Endothelial cell of umbilical vein (primary cell): ENCODE results near the gene RNF157. TPM values are rescaled to one million over a fixed set of nuclear protein-coding genes. Genes with fewer than 3 reads are reported as not detected.

Experiments used
- BruUV-seq: library from RNA; stranded (reverse); fragments of 400-500 nt; replicated peaks from 2 replicates; lab custom pipeline; 2021; lab: Mats Ljungman, UMichigan
- CTCF ChIA-PET: fragments of 300-600, 350-600 bp; sonication (Branson Sonifier 250); formaldehyde crosslinking; loops from one replicate; lab custom pipeline; 2021; ENCODE audit warnings: antibody characterized with exemption, inconsistent platforms; lab: Charles Lee
- POLR2A ChIA-PET: fragments of 300-600, 350-600 bp; sonication (Branson Sonifier 250); formaldehyde crosslinking; loops from one replicate; lab custom pipeline; 2021; ENCODE audit warnings: antibody characterized with exemption, inconsistent platforms; lab: Charles Lee
- DNase-seq: peaks from one replicate; pipeline ENCODE4 v3.0.0-alpha.2; 2011; ENCODE audit warnings: low read depth, low spot score
- FAIRE-seq: peaks from 2 replicates; lab custom pipeline; 2011; peaks lifted over from hg19 to GRCh38; lab: Jason Lieb, UNC
- H2AFZ ChIP-seq: 2 replicates; pipeline ENCODE4 v1.6.0; 2012; ENCODE audit warnings: low read depth, low read length, control low read depth, inconsistent platforms
- H3K27ac ChIP-seq: 2 replicates; pipeline ENCODE4 v1.5.1; 2011; ENCODE audit warnings: low read depth, mild to moderate bottlenecking, control low read depth, low read length, moderate library complexity; ENCODE audit not compliant: insufficient read depth
- H3K27me3 ChIP-seq, 2 experiments: 2 replicates each; pipeline versions ENCODE4 v1.6.0 to v1.6.1; 2011; ENCODE audit warnings: low read length in 2 of 2, mixed read lengths in 1 of 2; ENCODE audit not compliant: control insufficient read depth in 2 of 2, insufficient read depth in 2 of 2
- H3K36me3 ChIP-seq, 2 experiments: 2 replicates in 1 of 2; 3 replicates in 1 of 2; pipeline ENCODE4 v1.5.1; 2011; ENCODE audit warnings: low read length in 2 of 2, mild to moderate bottlenecking in 1 of 2, moderate library complexity in 1 of 2; ENCODE audit not compliant: control insufficient read depth in 2 of 2, insufficient read depth in 2 of 2; ENCODE audit errors: extremely low read depth in 1 of 2
- H3K4me1 ChIP-seq: 3 replicates; pipeline ENCODE4 v1.5.1; 2011; ENCODE audit warnings: mild to moderate bottlenecking, low read length; ENCODE audit not compliant: control insufficient read depth, insufficient read depth; ENCODE audit errors: extremely low read depth
- H3K4me2 ChIP-seq: 2 replicates; pipeline ENCODE4 v1.6.1; 2011; ENCODE audit warnings: low read length, control low read depth, mixed read lengths; ENCODE audit not compliant: insufficient read depth
- H3K4me3 ChIP-seq, 3 experiments: fragments of 200-600 bp in 1 of 3; sonication (generic), shearing (Covaris generic) in 1 of 3; replicated peaks in 1 of 3; 2 replicates each; pipeline ENCODE4 v1.5.1; 2011 to 2016; ENCODE audit warnings: control low read depth in 3 of 3, low read length in 3 of 3, mild to moderate bottlenecking in 2 of 3, inconsistent platforms in 1 of 3, low read depth in 1 of 3, moderate library complexity in 1 of 3; ENCODE audit not compliant: insufficient read depth in 1 of 3
- H3K79me2 ChIP-seq: 2 replicates; pipeline ENCODE4 v1.6.0; 2012; ENCODE audit warnings: low read length, inconsistent platforms; ENCODE audit not compliant: control insufficient read depth, insufficient read depth
- H3K9ac ChIP-seq: replicated peaks from 2 replicates; pipeline ENCODE3; 2011; ENCODE audit warnings: low read length, control low read depth; ENCODE audit not compliant: insufficient read depth; ENCODE audit errors: extremely low read depth
- H3K9me1 ChIP-seq: replicated peaks from 3 replicates; pipeline ENCODE4 v1.6.0; 2011; ENCODE audit warnings: mild to moderate bottlenecking, low read length; ENCODE audit not compliant: control insufficient read depth, insufficient read depth; ENCODE audit errors: extremely low read depth
- H3K9me3 ChIP-seq: replicated peaks from 2 replicates; pipeline ENCODE4 v1.5.1; 2012; ENCODE audit warnings: low read length, inconsistent platforms; ENCODE audit not compliant: control insufficient read depth, insufficient read depth
- H4K20me1 ChIP-seq: replicated peaks from 2 replicates; pipeline ENCODE3; 2011; ENCODE audit warnings: mild to moderate bottlenecking, low read length; ENCODE audit not compliant: control insufficient read depth, insufficient read depth; ENCODE audit errors: extremely low read depth
- EZH2 ChIP-seq: IDR thresholded peaks from 2 replicates; pipeline ENCODE4 v1.6.1; 2012; ENCODE audit warnings: borderline replicate concordance, low read depth, mild to moderate bottlenecking, moderate library complexity, low read length, inconsistent platforms; ENCODE audit not compliant: severe bottlenecking
- FOS ChIP-seq: IDR thresholded peaks from 2 replicates; pipeline ENCODE4 v1.6.1; 2011; ENCODE audit warnings: mild to moderate bottlenecking, low read length, moderate library complexity, borderline replicate concordance; ENCODE audit not compliant: insufficient read depth
- GATA2 ChIP-seq: IDR thresholded peaks from 2 replicates; pipeline ENCODE4 v1.7.0; 2011; ENCODE audit warnings: low read depth, mild to moderate bottlenecking, moderate library complexity, mixed read lengths, low read length; ENCODE audit not compliant: insufficient read length, insufficient read depth
- JUN ChIP-seq: IDR thresholded peaks from 2 replicates; pipeline ENCODE4 v1.6.1; 2011; ENCODE audit warnings: borderline replicate concordance, low read depth; ENCODE audit not compliant: insufficient read length, insufficient read depth
- MYC ChIP-seq: IDR thresholded peaks from one replicate; pipeline ENCODE4 v1.6.1; 2011; ENCODE audit warnings: mild to moderate bottlenecking, low read depth, low read length
- POLR2A ChIP-seq: IDR thresholded peaks from 2 replicates; pipeline ENCODE4 v1.6.1; 2012; ENCODE audit warnings: low read depth, mild to moderate bottlenecking, control low read depth, low read length
- POLR2AphosphoS5 ChIP-seq: IDR thresholded peaks from 2 replicates; pipeline ENCODE4 v1.6.1; 2012; ENCODE audit warnings: low read depth, mild to moderate bottlenecking, control low read depth, low read length, moderate library complexity; ENCODE audit not compliant: insufficient read depth
- dilution Hi-C: fragments of 300-500 bp; cut with MboI; formaldehyde crosslinking; loops from one replicate; pipeline ENCODE4 v1.15.0; 2019; ENCODE audit warnings: low sequenced_read_pairs; ENCODE audit not compliant: extremely low pct_ligation_motif_present
- intact Hi-C: fragments of 100-400 bp; cut with micrococcal nuclease; formaldehyde crosslinking; loops from one replicate; pipeline ENCODE4 v1.10.0; 2022
- polyA plus RNA-seq, 4 experiments: library from polyadenylated mRNA; depleted of rRNA in 3 of 4; stranded (reverse) in 3 of 4; unstranded in 1 of 4; fragments of >200 nt; gene quantifications; 2 replicates each; pipeline versions ENCODE4 v1.2.1 to v1.2.3, GENCODE V29; 2011 to 2012; ENCODE audit warnings: missing spikeins in 1 of 4
- total RNA-seq: library from RNA; stranded (reverse); gene quantifications from 2 replicates; pipeline ENCODE4 v1.2.3, GENCODE V29; 2021
- TF ChIP-seq, protein P1 (sequence below): IDR thresholded peaks from 2 replicates; pipeline ENCODE4 v1.6.1; 2011; ENCODE audit not compliant: insufficient read depth, insufficient read length
- TF ChIP-seq, protein P2 (sequence below), 2 donors: IDR thresholded peaks; 1 replicate in 1 of 2; 2 replicates in 1 of 2; pipeline ENCODE4 v1.5.1; 2011; ENCODE audit warnings: low read length in 2 of 2, mild to moderate bottlenecking in 2 of 2, moderate library complexity in 2 of 2, control low read depth in 1 of 2, inconsistent platforms in 1 of 2, low read depth in 1 of 2; ENCODE audit not compliant: insufficient read depth in 1 of 2; ENCODE audit errors: extremely low read depth in 1 of 2

The RNF157 gene
- total and polyA plus RNA-seq, 2 donors (not counting 3 experiments of a cell fraction or from before 2014, with no cell fraction given): 0.07 to 0.86 TPM

DNA sequence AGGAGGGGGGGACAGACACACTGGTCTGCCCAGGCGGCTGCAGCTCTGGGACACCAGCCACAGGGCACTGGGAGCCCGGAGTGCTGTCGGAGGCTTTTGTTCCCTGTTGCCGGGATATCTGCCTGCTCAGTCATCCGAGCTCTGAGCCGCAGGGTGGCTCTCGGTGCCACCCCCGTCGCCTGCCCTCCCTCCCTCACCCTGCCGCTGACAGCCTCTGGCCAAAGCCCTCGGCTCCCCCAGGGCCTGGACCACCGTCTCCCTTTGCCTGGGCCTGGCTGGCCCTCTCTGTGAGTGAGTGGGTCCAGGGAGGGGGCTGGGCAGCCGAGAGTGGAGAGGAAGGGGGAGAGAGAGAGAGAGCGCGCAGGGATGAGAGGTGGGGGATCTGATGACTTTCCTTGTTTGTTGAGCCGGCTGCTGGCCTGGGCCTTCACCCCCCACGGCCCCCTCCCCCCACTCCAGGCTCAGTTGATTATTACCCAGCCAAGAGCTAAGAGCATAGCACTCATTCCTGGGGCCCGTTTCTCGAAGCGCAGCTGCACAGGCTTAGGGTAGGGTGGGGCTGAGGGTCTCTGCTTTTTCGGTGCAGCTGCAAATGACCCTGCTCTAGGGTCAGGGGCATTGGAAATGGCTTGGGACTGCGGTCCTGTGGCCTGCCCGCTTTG lies 101.9 kb downstream of the RNF157 start:
- TF ChIP-seq MYC (no peak), EZH2 (no peak), GATA2 (no peak), POLR2A (no peak), FOS (no peak), POLR2AphosphoS5 (no peak), JUN (no peak)
- TF ChIP-seq, protein P1, sequence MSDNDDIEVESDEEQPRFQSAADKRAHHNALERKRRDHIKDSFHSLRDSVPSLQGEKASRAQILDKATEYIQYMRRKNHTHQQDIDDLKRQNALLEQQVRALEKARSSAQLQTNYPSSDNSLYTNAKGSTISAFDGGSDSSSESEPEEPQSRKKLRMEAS: no peak
- TF ChIP-seq, protein P2, sequence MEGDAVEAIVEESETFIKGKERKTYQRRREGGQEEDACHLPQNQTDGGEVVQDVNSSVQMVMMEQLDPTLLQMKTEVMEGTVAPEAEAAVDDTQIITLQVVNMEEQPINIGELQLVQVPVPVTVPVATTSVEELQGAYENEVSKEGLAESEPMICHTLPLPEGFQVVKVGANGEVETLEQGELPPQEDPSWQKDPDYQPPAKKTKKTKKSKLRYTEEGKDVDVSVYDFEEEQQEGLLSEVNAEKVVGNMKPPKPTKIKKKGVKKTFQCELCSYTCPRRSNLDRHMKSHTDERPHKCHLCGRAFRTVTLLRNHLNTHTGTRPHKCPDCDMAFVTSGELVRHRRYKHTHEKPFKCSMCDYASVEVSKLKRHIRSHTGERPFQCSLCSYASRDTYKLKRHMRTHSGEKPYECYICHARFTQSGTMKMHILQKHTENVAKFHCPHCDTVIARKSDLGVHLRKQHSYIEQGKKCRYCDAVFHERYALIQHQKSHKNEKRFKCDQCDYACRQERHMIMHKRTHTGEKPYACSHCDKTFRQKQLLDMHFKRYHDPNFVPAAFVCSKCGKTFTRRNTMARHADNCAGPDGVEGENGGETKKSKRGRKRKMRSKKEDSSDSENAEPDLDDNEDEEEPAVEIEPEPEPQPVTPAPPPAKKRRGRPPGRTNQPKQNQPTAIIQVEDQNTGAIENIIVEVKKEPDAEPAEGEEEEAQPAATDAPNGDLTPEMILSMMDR (IDR thresholded peaks at IDR 0.05; ENCODE audit: extremely low read depth in 1 of 2, insufficient read depth in 1 of 2, low read depth in 1 of 2, low read length in 2 of 2): no peak
- no peaks in the 10 kb centered on the region for H4K20me1 ChIP-seq
- H3K27ac ChIP-seq: no peak overlapping the region
- ChIA-PET POLR2A (no interaction called here), CTCF (interaction anchor here (1.5 kb wide), 1 partner anchor 141 kb away, joined by 3 read pairs; no protein-coding TSS in a partner anchor)
- H3K4me2 ChIP-seq: no peak overlapping the region
- H3K36me3 ChIP-seq: no peaks in the 10 kb centered on the region
- DNase-seq (no peak), FAIRE-seq (no peak)
- H3K9me1 ChIP-seq: no peaks in the 10 kb centered on the region
- H3K4me1 ChIP-seq: peaks cover 4% of the 10 kb centered on the region
- dilution Hi-C loops: no loop called here
- H3K79me2 ChIP-seq: no peaks in the 10 kb centered on the region
- no TSS peak for BruUV-seq
- no peak overlapping the region for H3K9ac ChIP-seq
- H2AFZ ChIP-seq: no peak overlapping the region
- peaks cover 17 to 26% of the 10 kb centered on the region in 2 experiments for H3K27me3 ChIP-seq
- H3K4me3 ChIP-seq: no peak overlapping the region
- no peaks in the 10 kb centered on the region for H3K9me3 ChIP-seq
- intact Hi-C loops: no loop called here
